ENCODE results near the gene DNAJC11. TPM values are rescaled to one million over a fixed set of nuclear protein-coding genes. Genes with fewer than 3 reads are reported as not detected.

DNAJC11 gene
- total RNA-seq, 3 donors from 2014 or later = 23.0 to 30.5 (median 25.6) TPM

GRCh38 chr1:6585841-6586240 is 115.8 kb downstream of the DNAJC11 start:
- intact Hi-C loops (cut with DNase I; ENCODE audit: low total_unique reads) = no loop called here
- no peaks in the 10 kb centered on the region for H3K9me3 ChIP-seq
- H3K27me3 ChIP-seq = no peaks in the 10 kb centered on the region
- no peaks in the 10 kb centered on the region for H3K36me3 ChIP-seq
- TF ChIP-seq CTCF (IDR thresholded peaks at IDR 0.05) (no peak), POLR2AphosphoS5 (IDR thresholded peaks at IDR 0.05) (no peak), POLR2A (IDR thresholded peaks at IDR 0.05) (no peak)
- H3K27ac ChIP-seq = peak overlapping the region in 1 of 2 donors; percentile 19
- H3K4me1 ChIP-seq = peaks cover 3 to 11% of the 10 kb centered on the region in 2 donors
- DNase-seq (ENCODE audit: low spot score in 2 of 2) = no peak
- no peak overlapping the region for H3K4me3 ChIP-seq

DNA sequence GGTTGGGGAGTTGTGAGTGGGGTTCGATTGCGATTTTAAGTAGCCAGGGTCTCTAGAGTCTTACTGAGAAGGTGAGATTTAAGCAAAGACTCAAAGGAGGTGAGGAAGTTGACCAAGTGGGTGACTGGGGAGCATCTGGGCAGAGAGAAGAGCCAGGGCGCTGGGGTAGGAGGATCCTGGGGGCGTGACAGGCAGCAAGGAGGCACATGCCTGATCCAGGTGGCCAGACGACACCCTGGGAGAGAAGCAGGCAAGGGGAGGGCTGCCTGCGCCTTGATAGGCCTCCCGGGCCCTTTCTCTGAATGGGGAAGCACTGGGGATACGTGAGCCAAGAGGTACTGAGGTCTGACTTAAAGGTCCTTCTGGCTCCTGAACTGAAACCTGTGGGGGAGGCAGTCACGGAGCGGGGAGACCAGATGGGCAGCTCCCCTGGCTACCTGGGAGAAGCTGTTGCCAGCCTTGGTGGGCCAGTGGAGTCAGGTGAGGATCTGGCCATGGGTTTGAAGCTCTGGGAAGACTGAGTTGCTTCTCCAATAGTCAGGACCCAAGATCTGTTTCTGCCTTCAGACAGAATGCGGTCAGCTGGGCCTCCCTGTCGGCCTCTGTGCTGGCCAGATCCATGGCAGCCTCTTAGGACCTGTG is 116.4 kb downstream of the DNAJC11 start:
- Histone ChIP-seq H3K9me3 (no peaks in the 10 kb centered on the region), H3K36me3 (no peaks in the 10 kb centered on the region), H3K4me1 (peaks cover 6 to 16% of the 10 kb centered on the region in 2 donors), H3K27ac (peak overlapping the region in 1 of 2 donors; percentile 43), H3K4me3 (no peak overlapping the region), H3K27me3 (no peaks in the 10 kb centered on the region)
- no peak for DNase-seq (ENCODE audit: low spot score in 2 of 2)
- TF ChIP-seq POLR2A (IDR thresholded peaks at IDR 0.05) (no peak), POLR2AphosphoS5 (IDR thresholded peaks at IDR 0.05) (no peak), CTCF (IDR thresholded peaks at IDR 0.05) (no peak)
- intact Hi-C loops (cut with DNase I; ENCODE audit: low total_unique reads) = no loop called here

Other genes with a start within 250 kb of the DNAJC11 start
- 10 to 100 TPM in 2 of 3 donors, 1 to 10 TPM in 1; 3.8 to 13.1 (median 12.4) TPM for gene TNFRSF25, start 235.6 kb downstream of the DNAJC11 start, total RNA-seq
- 10 to 100 TPM in 2 of 3 donors, 1 to 10 TPM in 1; 7.0 to 12.0 (median 11.8) TPM for gene PLEKHG5, start 210.1 kb downstream of the DNAJC11 start, total RNA-seq
- 10 to 100 TPM; 14.7 to 29.6 (median 25.2) TPM for gene NOL9, start 147.3 kb downstream of the DNAJC11 start, total RNA-seq
- under 1 TPM in 1 of 3 donors, not detected in 2; 0.16 TPM for gene TAS1R1, start 146.5 kb downstream of the DNAJC11 start, total RNA-seq
- 10 to 100 TPM; 19.3 to 19.6 (median 19.4) TPM for gene ZBTB48, start 121.8 kb downstream of the DNAJC11 start, total RNA-seq
- gene KLHL21, start 98.9 kb downstream of the DNAJC11 start, total RNA-seq = 10 to 100 TPM; 45.2 to 61.3 (median 58.1) TPM
- 10 to 100 TPM; 10.9 to 18.3 (median 14.4) TPM for gene PHF13, start 88.1 kb downstream of the DNAJC11 start, total RNA-seq
- 10 to 100 TPM; 20.3 to 28.2 (median 28.1) TPM for gene THAP3, start 76.9 kb downstream of the DNAJC11 start, total RNA-seq
- 10 to 100 TPM; 53.4 to 84.0 (median 61.9) TPM for gene CAMTA1, start 83.6 kb upstream of the DNAJC11 start, total RNA-seq

All from breast epithelium (tissue), 4 donors.